HG03432 (cell line): Measurements from ENCODE around the gene PTPRF.

Experiments used
- ATAC-seq: cut with Tn5 transposase; IDR thresholded peaks from one replicate; pipeline ENCODE4 v1.9.1; 2021; ENCODE audit warnings: mild to moderate bottlenecking, moderate library complexity; ENCODE audit not compliant: unreplicated experiment

The PTPRF gene

GRCh38 chr1:43653339-43653738, 122.7 kb downstream of the PTPRF start:
- ATAC-seq, result no peak

GRCh38 chr1:43653893-43654292, 123.2 kb downstream of the PTPRF start:
- ATAC-seq, result no peak

GRCh38 chr1:43655953-43656352, 125.3 kb downstream of the PTPRF start:
- no peak for ATAC-seq

GRCh38 chr1:43659212-43660166, 128.8 kb downstream of the PTPRF start:
- no peak for ATAC-seq

DNA sequence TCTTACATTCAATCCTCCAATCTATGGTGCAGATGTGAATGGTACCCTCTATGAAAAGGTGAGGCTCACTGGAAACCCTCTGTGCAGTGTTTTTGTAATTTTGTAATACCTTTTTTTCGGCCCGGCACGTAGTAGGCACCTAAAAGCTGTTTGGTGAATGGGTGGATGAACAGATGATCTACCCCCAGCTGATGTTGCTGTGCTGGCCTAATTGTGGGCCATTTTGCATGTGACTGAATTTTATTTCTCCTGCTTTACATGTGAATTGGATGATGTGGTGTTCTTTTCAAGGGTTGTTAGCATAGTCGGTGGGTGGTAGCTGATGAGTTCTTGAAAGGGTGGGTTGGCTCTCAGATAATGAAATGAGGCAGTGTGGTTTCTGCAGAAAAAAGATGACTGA, 129.7 kb downstream of the PTPRF start:
- ATAC-seq, result no peak

DNA sequence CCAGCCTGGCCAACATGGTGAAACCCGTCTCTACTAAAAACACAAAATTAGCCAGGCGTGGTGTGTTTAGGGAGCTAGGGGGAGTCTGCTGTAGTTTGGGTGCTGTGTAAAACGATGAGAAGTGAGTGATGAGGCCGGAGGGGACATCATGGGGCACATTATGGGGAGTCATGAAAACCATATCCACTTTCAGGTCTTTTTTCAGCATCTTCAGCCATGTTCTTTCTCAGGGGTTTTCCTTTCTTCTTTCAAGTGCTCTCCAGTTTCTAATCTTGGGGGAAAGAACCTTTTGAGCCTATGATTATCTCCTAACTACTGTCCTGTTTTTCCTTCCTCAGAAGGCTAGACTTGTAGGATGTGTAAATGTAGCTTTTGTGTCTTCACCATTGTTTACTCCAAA, 133.7 kb downstream of the PTPRF start:
- ATAC-seq, result no peak

DNA sequence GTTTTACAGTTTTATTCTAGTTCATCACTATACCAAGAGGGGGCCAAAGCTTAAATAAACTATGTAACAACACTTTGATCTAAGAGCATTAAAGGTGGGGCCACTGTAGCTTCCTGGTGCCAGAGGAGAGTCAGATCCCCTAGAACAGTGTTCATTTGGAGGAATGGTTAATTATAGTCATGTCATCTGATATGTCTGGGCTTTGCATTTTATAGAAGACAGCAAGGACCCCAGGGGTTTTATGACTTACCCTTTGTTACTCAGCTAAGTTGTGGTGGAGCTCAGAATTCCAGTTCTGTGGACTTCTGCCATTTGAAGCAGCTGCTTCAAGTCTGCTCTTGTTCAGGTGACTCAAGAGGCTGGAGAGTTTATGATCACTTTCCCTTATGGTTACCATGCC, 135.9 kb downstream of the PTPRF start:
- ATAC-seq, result no peak

DNA sequence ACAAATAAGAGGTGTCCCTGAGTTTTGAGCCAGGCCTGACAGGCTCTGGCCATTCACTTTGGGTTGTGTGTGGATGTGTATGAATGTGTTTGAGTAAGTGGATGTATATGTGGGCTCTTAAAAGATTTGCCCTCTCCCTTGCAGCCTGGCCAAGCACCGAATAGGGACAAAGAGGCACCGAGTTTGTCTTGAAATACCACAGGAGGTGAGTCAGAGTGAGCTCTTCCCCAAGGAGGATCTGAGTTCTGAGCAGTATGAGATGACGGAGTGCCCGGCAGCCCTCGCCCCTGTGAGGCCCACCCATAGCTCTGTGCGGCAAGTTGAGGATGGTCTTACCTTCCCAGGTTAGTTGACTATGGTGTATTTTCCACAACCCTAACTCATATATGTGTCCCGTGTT, 138.3 kb downstream of the PTPRF start:
- ATAC-seq, result no peak

GRCh38 chr1:43669878-43670277, 139.2 kb downstream of the PTPRF start:
- ATAC-seq, result no peak

DNA sequence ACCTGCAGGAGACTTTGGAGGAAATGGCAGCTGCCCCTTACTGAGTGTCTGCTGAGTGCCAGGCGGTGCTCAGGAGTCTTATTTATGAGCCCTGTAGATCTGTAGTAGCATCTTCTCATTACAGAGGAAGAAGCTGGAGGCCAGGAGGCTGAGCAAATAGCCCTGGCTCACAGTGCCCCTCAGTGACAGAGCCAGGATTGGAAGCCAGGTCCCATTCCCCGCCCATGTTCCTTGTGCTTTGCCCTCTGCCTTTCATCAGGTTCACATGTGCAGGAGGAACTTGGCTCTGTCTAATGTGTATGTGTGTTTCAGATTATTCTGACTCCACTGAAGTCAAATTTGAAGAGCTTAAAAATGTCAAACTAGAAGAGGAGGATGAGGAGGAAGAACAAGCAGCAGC, 140.5 kb downstream of the PTPRF start:
- ATAC-seq, result no peak

GRCh38 chr1:43671626-43672330, 141.1 kb downstream of the PTPRF start:
- ATAC-seq, result no peak

GRCh38 chr1:43673261-43673660, 142.6 kb downstream of the PTPRF start:
- ATAC-seq, result no peak
